HL-60 (cell line): ENCODE results near the gene OR11L1.

ENCODE experiments used
- DNase-seq, 2 experiments: peaks; one replicate each; pipeline ENCODE4 v3.0.0-alpha.2; 2010 to 2020; ENCODE audit warnings: low read depth in 1 of 2, low spot score in 1 of 2
- H3K27ac ChIP-seq: fragments of 250-450 bp; sonication (Bioruptor Pico); replicated peaks from 2 replicates; pipeline ENCODE4 v1.5.1; 2020; ENCODE audit warnings: mild to moderate bottlenecking, moderate library complexity
- H3K27me3 ChIP-seq: fragments of 250-450 bp; sonication (Bioruptor Pico); 2 replicates; pipeline ENCODE4 v1.5.1; 2021; ENCODE audit warnings: mild to moderate bottlenecking, moderate library complexity; ENCODE audit not compliant: insufficient read depth, poor library complexity, severe bottlenecking
- H3K4me3 ChIP-seq: replicated peaks from 2 replicates; pipeline ENCODE4 v1.5.1; 2011; ENCODE audit warnings: mild to moderate bottlenecking, control low read depth, low read length; ENCODE audit not compliant: insufficient read depth
- CTCF ChIP-seq: IDR thresholded peaks from one replicate; pipeline ENCODE4 v1.5.1; 2011; ENCODE audit warnings: low read length, control low read depth, inconsistent platforms; ENCODE audit not compliant: insufficient read depth
- GABPA ChIP-seq: IDR thresholded peaks from 2 replicates; pipeline ENCODE4 v1.6.1; 2012; ENCODE audit warnings: low read depth
- POLR2AphosphoS5 ChIP-seq: IDR thresholded peaks from 2 replicates; pipeline ENCODE4 v1.6.1; 2012; ENCODE audit warnings: low read depth
- REST ChIP-seq: IDR thresholded peaks from 2 replicates; pipeline ENCODE4 v1.6.1; 2012; ENCODE audit warnings: low read depth; ENCODE audit not compliant: insufficient replicate concordance
- SPI1 ChIP-seq: IDR thresholded peaks from 2 replicates; pipeline ENCODE4 v1.6.1; 2012; ENCODE audit warnings: low read depth, mild to moderate bottlenecking, borderline replicate concordance

The OR11L1 gene

GRCh38 chr1:247854899-247855545 is 13.3 kb upstream of the OR11L1 start:
- no peak overlapping the region for H3K27ac ChIP-seq
- TF ChIP-seq GABPA (no peak), POLR2AphosphoS5 (no peak), CTCF (no peak), REST (no peak), SPI1 (no peak)
- no peak for DNase-seq
- no peak overlapping the region for H3K4me3 ChIP-seq
- H3K27me3 ChIP-seq, result peaks cover 9% of the 10 kb centered on the region

- TF ChIP-seq GABPA (no peak), CTCF (no peak), REST (no peak), SPI1 (no peak), POLR2AphosphoS5 (no peak)
- no peak for DNase-seq
- no peaks in the 10 kb centered on the region for H3K27me3 ChIP-seq
- H3K4me3 ChIP-seq, result no peak overlapping the region
- no peak overlapping the region for H3K27ac ChIP-seq
Measured at GRCh38 chr1:247849616-247850015, 7.9 kb upstream of the OR11L1 start.

GRCh38 chr1:247848346-247848745 is 6.7 kb upstream of the OR11L1 start:
- no peak for TF ChIP-seq GABPA
- no peak for TF ChIP-seq SPI1
- no peak for TF ChIP-seq CTCF
- Histone ChIP-seq H3K4me3 (no peak overlapping the region), H3K27ac (no peak overlapping the region), H3K27me3 (no peaks in the 10 kb centered on the region)
- no peak for DNase-seq

GRCh38 chr1:247845693-247846017 is 4.0 kb upstream of the OR11L1 start:
- no peaks in the 10 kb centered on the region for H3K27me3 ChIP-seq
- H3K4me3 ChIP-seq, result no peak overlapping the region
- no peak overlapping the region for H3K27ac ChIP-seq
- no peak for DNase-seq
- TF ChIP-seq CTCF, result no peak
- TF ChIP-seq GABPA, result no peak
